Subcutaneous abdominal adipose tissue (tissue), 5 donors: ENCODE results near the gene RASSF10.

Experiments
- H3K27ac ChIP-seq: one replicate; pipeline ENCODE4 v1.7.0; 2013; ENCODE audit warnings: low read depth, mild to moderate bottlenecking, inconsistent platforms, low read length, moderate library complexity
- H3K27me3 ChIP-seq, 5 donors: one replicate each; pipeline ENCODE4 v1.7.0; 2013; ENCODE audit warnings: low read length in 5 of 5, inconsistent platforms in 1 of 5; ENCODE audit not compliant: control insufficient read depth in 5 of 5, insufficient read depth in 4 of 5
- H3K36me3 ChIP-seq, 5 donors: one replicate each; pipeline ENCODE4 v1.7.0; 2013; ENCODE audit warnings: low read length in 5 of 5; ENCODE audit not compliant: control insufficient read depth in 5 of 5, insufficient read depth in 5 of 5
- H3K4me1 ChIP-seq, 5 donors: one replicate each; pipeline ENCODE4 v1.7.0; 2013; ENCODE audit warnings: low read length in 5 of 5, mild to moderate bottlenecking in 3 of 5, moderate library complexity in 1 of 5; ENCODE audit not compliant: control insufficient read depth in 5 of 5, insufficient read depth in 5 of 5
- H3K4me3 ChIP-seq, 5 donors: one replicate each; pipeline ENCODE4 v1.7.0; 2013; ENCODE audit warnings: low read length in 5 of 5, low read depth in 1 of 5
- H3K9ac ChIP-seq, 5 donors: one replicate each; pipeline ENCODE4 v1.7.0; 2013; ENCODE audit warnings: low read length in 5 of 5, mild to moderate bottlenecking in 4 of 5, moderate library complexity in 3 of 5
- H3K9me3 ChIP-seq, 5 donors: one replicate each; pipeline ENCODE4 v1.7.0; 2013; ENCODE audit warnings: low read length in 5 of 5; ENCODE audit not compliant: control insufficient read depth in 5 of 5
- donor health status: healthy.
- donor health status: healthy.
- donor health status: healthy.
- donor health status: healthy.
- donor health status: healthy.

The RASSF10 gene

DNA sequence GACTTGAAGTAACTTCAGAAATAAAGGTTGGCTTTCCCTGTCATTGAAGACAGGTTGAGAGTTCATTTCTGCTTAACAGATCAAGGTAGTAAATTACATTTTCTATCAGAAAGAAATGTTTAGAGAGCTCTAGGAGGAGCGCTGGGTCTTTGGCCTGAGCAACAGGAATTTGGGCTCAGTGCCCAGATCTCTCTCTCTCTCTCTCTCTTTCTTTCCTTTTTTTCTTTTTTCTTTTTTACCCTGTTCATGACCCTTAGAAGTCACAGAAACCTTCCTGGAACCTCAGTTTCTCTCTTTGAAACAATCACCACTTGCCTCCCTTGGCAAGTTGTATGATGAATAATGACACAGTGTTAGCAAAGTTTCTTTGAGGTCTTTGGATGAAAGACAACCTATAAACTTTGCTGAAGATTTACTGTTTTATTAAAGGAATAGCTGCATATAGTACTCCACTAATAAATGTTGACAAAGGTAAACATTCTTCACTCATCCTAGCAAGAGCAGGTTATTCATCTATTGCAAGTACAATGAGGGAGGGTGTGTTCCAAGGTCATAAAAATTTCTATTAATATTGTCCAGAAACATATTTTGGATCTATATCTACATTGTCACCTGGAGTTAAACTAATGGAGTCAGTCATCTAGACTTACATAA is 35.5 kb upstream of the RASSF10 start:
- Histone ChIP-seq H3K9me3 (no peaks in the 10 kb centered on the region), H3K9ac (no peak overlapping the region), H3K36me3 (no peaks in the 10 kb centered on the region), H3K27me3 (no peaks in the 10 kb centered on the region), H3K27ac (no peak overlapping the region), H3K4me3 (no peak overlapping the region), H3K4me1 (no peaks in the 10 kb centered on the region)

DNA sequence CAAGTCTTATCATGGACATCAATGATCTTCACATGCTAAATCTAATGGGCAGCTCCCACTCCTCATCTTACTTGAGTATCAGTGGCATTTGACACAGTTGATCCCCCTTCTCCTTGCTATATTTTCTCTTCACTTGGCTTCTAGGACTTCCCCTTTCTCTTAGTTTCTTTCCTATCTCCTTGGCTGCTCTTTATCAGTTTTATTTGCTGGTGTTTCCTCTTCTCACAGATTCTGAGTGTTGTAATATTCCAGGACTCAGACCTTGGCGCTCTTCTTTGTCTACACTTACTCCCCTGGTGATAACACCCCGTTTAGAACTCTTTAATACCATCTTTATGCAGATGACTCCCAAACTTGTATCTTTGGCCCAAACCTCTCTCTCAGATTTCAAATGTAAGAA is 33.9 kb upstream of the RASSF10 start:
- no peak overlapping the region for H3K4me3 ChIP-seq
- peaks cover 0 to 5% (median 0%) of the 10 kb centered on the region in 5 donors for H3K27me3 ChIP-seq
- no peak overlapping the region for H3K27ac ChIP-seq
- H3K36me3 ChIP-seq, result no peaks in the 10 kb centered on the region
- no peaks in the 10 kb centered on the region for H3K4me1 ChIP-seq
- no peaks in the 10 kb centered on the region for H3K9me3 ChIP-seq
- no peak overlapping the region for H3K9ac ChIP-seq

DNA sequence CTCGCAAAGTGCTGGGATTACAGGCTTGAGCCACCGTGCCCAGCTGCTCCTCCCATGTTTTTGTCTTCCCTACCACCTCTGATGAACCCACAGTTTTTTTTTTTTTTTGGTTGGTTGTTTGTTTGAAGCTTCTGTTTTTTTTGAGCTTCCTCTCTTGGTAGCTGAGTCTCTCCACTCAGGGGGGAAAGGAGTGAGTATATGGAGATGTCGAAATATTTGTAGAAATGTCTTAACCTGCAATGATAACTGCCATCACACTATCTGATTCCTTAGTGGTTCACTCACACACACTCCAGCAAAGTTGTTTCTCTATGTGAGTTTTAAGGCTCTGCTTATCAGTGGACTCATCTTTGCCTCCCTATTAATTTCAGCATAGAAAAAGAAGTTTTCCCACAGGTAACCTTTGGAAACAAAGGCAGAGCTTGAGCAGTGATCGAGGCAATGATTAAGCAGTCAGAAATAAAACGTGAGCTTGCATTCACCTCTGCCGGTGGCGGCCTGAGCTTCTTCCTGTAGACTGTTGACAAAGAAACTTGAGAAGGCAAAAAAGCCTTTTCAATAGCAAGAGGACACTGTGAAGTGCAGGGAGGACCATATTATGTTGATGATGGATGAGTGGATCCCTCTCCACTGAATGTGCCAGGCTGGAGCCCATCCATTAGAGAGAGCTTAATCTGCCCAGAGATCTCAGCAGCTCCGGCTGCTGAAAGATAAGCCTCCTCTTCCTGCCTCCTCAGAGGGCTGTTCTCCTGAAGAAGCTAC is 29.0 kb upstream of the RASSF10 start:
- Histone ChIP-seq H3K27me3 (peaks cover 0 to 5% (median 0%) of the 10 kb centered on the region in 5 donors), H3K9me3 (no peaks in the 10 kb centered on the region), H3K4me1 (no peaks in the 10 kb centered on the region), H3K4me3 (no peak overlapping the region), H3K36me3 (no peaks in the 10 kb centered on the region), H3K9ac (no peak overlapping the region), H3K27ac (no peak overlapping the region)

DNA sequence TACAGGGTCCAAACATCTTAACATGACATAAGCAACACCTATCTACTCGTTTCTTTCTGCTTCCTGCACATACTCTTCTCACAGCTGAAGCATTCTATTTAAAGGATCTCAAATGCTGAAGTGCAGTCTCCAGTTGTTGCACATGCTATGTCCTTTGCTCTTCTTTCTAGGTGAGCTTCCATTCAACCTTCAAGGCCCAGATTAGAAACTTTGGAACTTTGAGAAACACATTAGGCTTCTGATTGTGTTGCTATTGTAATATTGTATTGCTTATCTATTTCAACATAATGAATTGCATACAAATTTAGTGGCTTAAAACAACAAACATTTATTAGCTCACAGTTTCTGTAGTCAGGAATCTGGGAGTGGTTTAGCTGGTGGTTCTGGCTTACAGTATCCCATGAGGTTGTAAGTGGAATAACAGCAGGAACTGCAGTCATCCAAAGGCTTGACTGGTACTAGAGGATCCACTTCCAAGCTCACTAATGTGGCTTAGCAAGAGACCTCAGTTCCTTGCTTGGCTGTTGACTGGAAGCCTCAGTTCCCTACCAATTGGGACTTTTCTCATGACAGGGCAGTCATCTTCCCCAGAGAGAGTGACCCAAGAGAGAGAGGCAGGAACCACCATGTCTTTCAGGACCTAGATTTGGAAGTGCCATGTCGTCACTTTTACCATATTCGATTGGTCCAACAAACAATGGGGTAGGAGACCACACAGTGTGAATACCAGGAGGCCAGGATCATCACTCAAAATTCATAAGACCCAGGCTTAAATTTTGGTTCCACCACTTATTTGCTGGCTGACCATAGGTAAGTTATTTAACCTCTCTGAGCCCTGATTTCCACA is 27.2 kb upstream of the RASSF10 start:
- no peak overlapping the region for H3K9ac ChIP-seq
- no peaks in the 10 kb centered on the region for H3K36me3 ChIP-seq
- no peaks in the 10 kb centered on the region for H3K4me1 ChIP-seq
- no peak overlapping the region for H3K4me3 ChIP-seq
- no peak overlapping the region for H3K27ac ChIP-seq
- peaks cover 0 to 11% (median 0%) of the 10 kb centered on the region in 5 donors for H3K27me3 ChIP-seq
- H3K9me3 ChIP-seq, result no peaks in the 10 kb centered on the region

DNA sequence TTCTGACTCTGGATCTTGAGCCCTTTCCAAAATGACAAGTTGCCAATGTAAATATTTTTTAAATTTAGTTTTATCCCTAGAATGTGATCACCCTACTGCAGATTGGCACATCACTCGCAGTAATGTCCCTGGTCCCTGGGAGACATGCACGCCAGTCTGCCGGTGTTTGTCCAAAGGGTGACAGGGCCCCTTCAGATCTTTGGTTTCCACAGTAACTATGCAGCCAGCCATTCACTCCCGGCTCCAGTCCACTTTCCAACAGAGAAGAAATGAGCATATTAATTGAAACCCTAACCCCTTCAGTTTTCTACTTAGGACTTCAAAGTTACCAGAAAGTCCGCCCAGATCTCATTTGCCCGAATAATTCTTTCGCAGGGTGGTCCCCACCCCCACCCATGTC is 25.8 kb upstream of the RASSF10 start:
- Histone ChIP-seq H3K4me1 (no peaks in the 10 kb centered on the region), H3K27me3 (peaks cover 0 to 11% (median 0%) of the 10 kb centered on the region in 5 donors), H3K9me3 (no peaks in the 10 kb centered on the region), H3K9ac (no peak overlapping the region), H3K27ac (no peak overlapping the region), H3K4me3 (no peak overlapping the region), H3K36me3 (no peaks in the 10 kb centered on the region)

DNA sequence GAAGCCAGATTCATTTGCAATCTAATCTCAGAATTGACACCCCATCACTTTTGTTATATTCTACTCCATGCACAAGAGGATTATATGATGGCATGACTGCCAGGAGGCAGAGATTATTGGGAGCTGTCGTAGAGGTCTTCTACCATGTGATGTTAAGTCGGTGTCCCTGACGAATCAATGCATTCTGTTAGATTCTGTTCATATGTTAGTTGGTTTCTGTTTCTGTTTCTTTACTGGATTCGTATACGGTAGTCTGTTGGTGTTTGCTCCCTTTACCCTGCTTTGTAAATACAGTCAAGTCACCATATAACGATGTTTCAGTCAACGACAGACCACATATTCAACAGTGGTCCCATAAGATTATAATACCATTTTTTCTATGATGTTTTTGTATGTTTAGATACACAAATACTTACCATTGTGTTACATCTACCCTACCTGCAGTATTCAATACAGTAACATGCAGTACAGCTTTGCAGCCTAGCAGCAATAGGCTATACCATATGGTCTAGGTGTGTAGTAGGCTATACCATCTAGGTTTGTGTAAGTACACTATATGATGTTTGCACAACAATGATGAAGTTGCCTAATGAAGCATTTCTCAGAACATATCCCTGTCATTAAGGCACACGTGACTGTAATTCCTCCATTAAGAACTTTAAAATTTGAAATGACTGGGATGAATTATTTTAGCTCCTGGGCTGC is 22.8 kb upstream of the RASSF10 start:
- Histone ChIP-seq H3K27me3 (peaks cover 0 to 6% (median 0%) of the 10 kb centered on the region in 5 donors), H3K36me3 (no peaks in the 10 kb centered on the region), H3K4me3 (no peak overlapping the region), H3K4me1 (no peaks in the 10 kb centered on the region), H3K27ac (no peak overlapping the region), H3K9me3 (no peaks in the 10 kb centered on the region), H3K9ac (no peak overlapping the region)

DNA sequence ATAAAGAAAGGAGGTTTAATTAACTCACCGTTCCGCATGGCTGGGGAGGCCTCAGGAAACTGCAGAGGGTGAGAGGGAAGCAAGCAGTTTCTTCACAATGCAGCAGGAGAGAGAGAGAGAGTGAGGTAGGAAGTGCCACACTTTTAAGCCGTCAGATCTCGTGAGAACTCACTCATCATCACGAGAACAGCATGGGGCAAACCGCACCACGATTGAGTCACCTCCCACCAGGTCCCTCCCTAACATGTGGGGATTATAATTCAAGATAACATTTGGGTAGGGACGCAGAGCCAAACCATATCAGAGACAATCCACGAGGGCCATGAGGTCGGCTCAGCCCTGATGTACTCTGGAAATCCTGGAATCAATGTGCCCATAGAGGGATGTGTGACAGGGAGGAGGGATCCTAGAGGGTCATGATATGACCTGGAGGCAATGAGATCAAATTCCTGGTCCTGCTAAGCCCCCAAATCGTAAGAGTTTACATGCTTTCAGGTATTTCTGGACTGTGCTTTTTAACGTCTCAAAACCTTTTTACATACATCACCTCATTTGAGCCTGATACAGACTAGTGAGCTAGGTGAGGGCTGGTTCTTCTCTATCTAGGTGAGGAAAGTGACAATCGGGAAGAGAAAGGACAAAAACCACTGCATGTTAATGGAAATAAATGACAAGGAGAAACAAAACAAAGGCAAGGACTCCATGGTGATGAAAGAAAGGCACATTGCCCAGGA is 19.5 kb upstream of the RASSF10 start:
- Histone ChIP-seq H3K36me3 (no peaks in the 10 kb centered on the region), H3K27me3 (peaks cover 0 to 6% (median 0%) of the 10 kb centered on the region in 5 donors)

DNA sequence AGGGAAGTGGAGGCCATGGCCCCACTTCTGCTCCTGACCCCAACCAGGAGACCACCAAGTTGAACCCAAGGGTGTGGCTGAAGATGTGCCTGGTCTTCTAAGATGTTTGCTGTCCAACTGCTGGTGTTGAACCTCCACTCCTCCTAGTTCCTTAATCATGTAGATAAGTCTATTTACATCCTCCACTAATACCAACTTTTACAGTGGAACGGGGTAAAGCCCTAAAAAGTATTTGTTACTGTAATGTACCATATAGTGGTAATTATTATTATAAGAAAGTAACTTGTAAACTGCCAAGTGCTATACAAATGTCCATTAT is 19.0 kb upstream of the RASSF10 start:
- H3K27me3 ChIP-seq, result peaks cover 0 to 6% (median 0%) of the 10 kb centered on the region in 5 donors
- no peaks in the 10 kb centered on the region for H3K9me3 ChIP-seq
- H3K36me3 ChIP-seq, result no peaks in the 10 kb centered on the region
- no peak overlapping the region for H3K4me3 ChIP-seq
- peaks cover 0 to 3% (median 0%) of the 10 kb centered on the region in 5 donors for H3K4me1 ChIP-seq
- H3K9ac ChIP-seq, result no peak overlapping the region
- no peak overlapping the region for H3K27ac ChIP-seq

More for the DNA sequence above, 19.5 kb upstream of the RASSF10 start:
- Histone ChIP-seq H3K4me3 (no peak overlapping the region), H3K9me3 (no peaks in the 10 kb centered on the region), H3K4me1 (peaks cover 0 to 1% (median 0%) of the 10 kb centered on the region in 5 donors), H3K27ac (no peak overlapping the region), H3K9ac (no peak overlapping the region)

DNA sequence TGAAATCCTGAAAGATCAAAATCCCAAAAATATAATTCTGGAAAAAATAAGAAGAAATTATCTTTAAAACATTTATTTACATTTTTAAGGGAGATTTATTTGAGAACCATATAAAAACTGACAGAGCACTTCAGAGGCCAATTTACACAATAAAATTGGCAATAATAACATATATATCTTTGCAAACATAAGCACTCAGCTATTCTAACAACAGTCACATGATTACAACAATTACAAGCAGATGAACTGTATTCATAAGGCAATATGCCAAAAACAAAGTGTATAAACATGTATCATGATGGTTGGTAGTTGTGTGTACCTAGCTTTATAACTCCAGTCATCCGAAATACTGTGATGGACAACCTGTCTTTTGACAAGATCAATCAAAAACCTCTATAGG is 17.7 kb upstream of the RASSF10 start:
- Histone ChIP-seq H3K9me3 (no peaks in the 10 kb centered on the region), H3K4me3 (no peak overlapping the region), H3K36me3 (no peaks in the 10 kb centered on the region), H3K4me1 (peaks cover 0 to 3% (median 0%) of the 10 kb centered on the region in 5 donors), H3K27me3 (no peaks in the 10 kb centered on the region), H3K27ac (no peak overlapping the region), H3K9ac (no peak overlapping the region)
